HCT116 (cell line): Measurements from ENCODE around the gene LAMA1. TPM values are rescaled to one million over a fixed set of nuclear protein-coding genes. Genes with fewer than 3 reads are reported as not detected.

Source experiments
- ATAC-seq: fragments of 200-7000 bp; cut with Tn5 transposase; 2 replicates; pipeline ENCODE4 v1.9.1; 2020; ENCODE audit warnings: mild to moderate bottlenecking, moderate library complexity
- BruUV-seq: library from RNA; stranded (reverse); fragments of 400-500 nt; replicated peaks from 2 replicates; lab custom pipeline; 2021; lab: Mats Ljungman, UMichigan
- CTCF ChIA-PET: fragments of 300-600 bp; sonication (Branson Sonifier 250); formaldehyde crosslinking; loops from one replicate; lab custom pipeline; 2021; ENCODE audit warnings: antibody characterized with exemption; lab: Charles Lee
- POLR2A ChIA-PET: fragments of 300-600, 350-600 bp; sonication (Branson Sonifier 250); formaldehyde crosslinking; loops from one replicate; lab custom pipeline; 2021; ENCODE audit warnings: antibody characterized with exemption; lab: Charles Lee
- RAD21 ChIA-PET, 2 experiments: fragments of 300-600 bp; sonication (Branson Sonifier 250); formaldehyde crosslinking; loops; one replicate each; lab custom pipeline; 2023; ENCODE audit warnings: low total read pairs in 2 of 2; ENCODE audit not compliant: uncharacterized antibody in 2 of 2, unreplicated experiment in 2 of 2, low non-redundant PET in 1 of 2; lab: Charles Lee
- DNase-seq: peaks from one replicate; pipeline ENCODE4 v3.0.0-alpha.2; 2010; ENCODE audit warnings: low read depth, low spot score
- H2AFZ ChIP-seq: fragments of 200-600 bp; shearing (Covaris generic), sonication (generic); 2 replicates; pipeline ENCODE4 v1.6.1; 2017; ENCODE audit warnings: low read depth, mixed run types, mixed read lengths, antibody characterized with exemption, low read length; ENCODE audit not compliant: poor library complexity, severe bottlenecking
- H3K27ac ChIP-seq: 2 replicates; pipeline ENCODE4 v1.5.1; 2012; ENCODE audit warnings: low read depth, low read length
- H3K27me3 ChIP-seq: fragments of 200-600 bp; sonication (generic); 2 replicates; pipeline ENCODE4 v1.6.1; 2016; ENCODE audit warnings: mixed run types, low read length, mixed read lengths; ENCODE audit not compliant: insufficient read depth
- H3K36me3 ChIP-seq, 2 experiments: fragments of 200-500 bp in 1 of 2; fragments of 200-600 bp in 1 of 2; sonication (Bioruptor generic) in 1 of 2; sonication (generic) in 1 of 2; 2 replicates each; pipeline versions ENCODE4 v1.5.1 to v1.6.1; 2014 to 2016; ENCODE audit warnings: low read length in 2 of 2, inconsistent platforms in 1 of 2, mixed read lengths in 1 of 2, mixed run types in 1 of 2; ENCODE audit not compliant: insufficient read depth in 2 of 2, control insufficient read depth in 1 of 2
- H3K4me1 ChIP-seq, 2 experiments: fragments of 200-600 bp in 1 of 2; sonication (generic) in 1 of 2; 2 replicates each; pipeline versions ENCODE4 v1.5.1 to v1.6.1; 2012 to 2017; ENCODE audit warnings: low read length in 2 of 2, inconsistent platforms in 1 of 2, mild to moderate bottlenecking in 1 of 2, mixed read lengths in 1 of 2, mixed run types in 1 of 2, moderate library complexity in 1 of 2; ENCODE audit not compliant: insufficient read depth in 2 of 2, control insufficient read depth in 1 of 2
- H3K4me2 ChIP-seq: fragments of 200-600 bp; sonication (generic); 2 replicates; pipeline ENCODE4 v1.6.1; 2017; ENCODE audit warnings: mixed run types, low read length, mixed read lengths
- H3K4me3 ChIP-seq, 2 experiments: fragments of 200-600 bp in 1 of 2; sonication (generic) in 1 of 2; replicated peaks in 1 of 2; 2 replicates each; pipeline ENCODE4 v1.5.1; 2011 to 2016; ENCODE audit warnings: low read length in 2 of 2, control low read depth in 1 of 2, low read depth in 1 of 2, mild to moderate bottlenecking in 1 of 2, mixed read lengths in 1 of 2, mixed run types in 1 of 2
- H3K79me2 ChIP-seq: fragments of 200-600 bp; sonication (generic); 2 replicates; pipeline ENCODE4 v1.6.1; 2017; ENCODE audit warnings: mild to moderate bottlenecking, mixed run types, low read length, moderate library complexity, mixed read lengths; ENCODE audit not compliant: insufficient read depth
- H3K9ac ChIP-seq: fragments of 200-600 bp; sonication (generic); 2 replicates; pipeline ENCODE4 v1.6.1; 2016; ENCODE audit warnings: low read length, mixed read lengths
- H3K9me2 ChIP-seq: fragments of 200-600 bp; sonication (generic), shearing (Covaris generic); 2 replicates; pipeline ENCODE4 v1.6.1; 2017; ENCODE audit warnings: mixed run types, mild to moderate bottlenecking, moderate library complexity; ENCODE audit not compliant: insufficient read depth
- H3K9me3 ChIP-seq, 2 experiments: fragments of 200-500 bp in 1 of 2; fragments of 200-600 bp in 1 of 2; sonication (Bioruptor generic) in 1 of 2; sonication (generic) in 1 of 2; 2 replicates each; pipeline ENCODE4 v1.6.1; 2014 to 2017; ENCODE audit warnings: low read length in 2 of 2, mixed read lengths in 2 of 2, inconsistent platforms in 1 of 2, low read depth in 1 of 2, mild to moderate bottlenecking in 1 of 2, mixed run types in 1 of 2, moderate library complexity in 1 of 2; ENCODE audit not compliant: control insufficient read depth in 1 of 2, insufficient read depth in 1 of 2
- H4K20me1 ChIP-seq: fragments of 200-600 bp; sonication (generic), shearing (Covaris generic); 2 replicates; pipeline ENCODE4 v1.6.1; 2017; ENCODE audit warnings: mixed run types, mild to moderate bottlenecking, moderate library complexity; ENCODE audit not compliant: insufficient read depth
- CBX3 ChIP-seq: IDR thresholded peaks from 2 replicates; pipeline ENCODE4 v1.6.1; 2012; ENCODE audit warnings: low read depth
- EGR1 ChIP-seq: IDR thresholded peaks from 2 replicates; pipeline ENCODE4 v1.6.1; 2012; ENCODE audit warnings: low read depth
- ELF1 ChIP-seq: IDR thresholded peaks from 2 replicates; pipeline ENCODE4 v1.6.1; 2012; ENCODE audit warnings: low read depth, borderline replicate concordance
- POLR2A ChIP-seq: IDR thresholded peaks from 2 replicates; pipeline ENCODE4 v1.7.0; 2011; ENCODE audit warnings: borderline replicate concordance; ENCODE audit not compliant: insufficient read depth, insufficient read length; ENCODE audit errors: extremely low read depth
- REST ChIP-seq: IDR thresholded peaks from 2 replicates; pipeline ENCODE4 v1.6.1; 2012; ENCODE audit warnings: low read depth
- SRF ChIP-seq: IDR thresholded peaks from 2 replicates; pipeline ENCODE4 v1.6.1; 2012; ENCODE audit warnings: low read depth
- intact Hi-C: fragments of 100-400 bp; cut with micrococcal nuclease; formaldehyde crosslinking; loops from 2 replicates; pipeline ENCODE4 v1.10.0; 2022
- total RNA-seq: library from RNA; stranded (reverse); gene quantifications from one replicate; pipeline ENCODE4 v1.2.1, GENCODE V29; 2021; ENCODE audit not compliant: unreplicated experiment
- TF ChIP-seq, protein P1 (sequence below): IDR thresholded peaks from 2 replicates; pipeline ENCODE4 v1.6.1; 2011; ENCODE audit warnings: mild to moderate bottlenecking, low read length, moderate library complexity; ENCODE audit not compliant: insufficient replicate concordance; ENCODE audit errors: extremely low read depth

The LAMA1 gene
- total RNA-seq, 1 experiment from 2014 or later, result 0.05 TPM

DNA sequence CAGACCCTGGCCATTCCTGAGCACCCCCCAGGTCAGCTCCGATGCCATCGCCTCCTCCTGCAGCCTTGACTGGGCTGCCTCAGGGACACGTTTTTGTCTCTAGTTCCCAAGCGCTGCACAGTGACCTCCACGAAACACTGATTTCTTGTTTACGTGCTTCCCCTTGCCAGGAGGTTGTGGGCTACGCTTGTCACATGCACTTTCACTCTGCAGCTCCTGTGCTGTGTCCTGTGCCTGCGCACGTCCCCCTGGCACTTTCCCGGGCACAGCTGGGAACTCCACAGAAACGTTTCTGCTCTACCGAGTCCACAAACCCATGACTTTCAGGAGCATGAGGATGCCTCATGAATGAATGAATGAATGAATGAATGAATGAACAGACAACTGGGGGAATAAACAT, 160.6 kb downstream of the LAMA1 start:
- Histone ChIP-seq H3K36me3 (no peaks in the 10 kb centered on the region), H2AFZ (no peak overlapping the region), H3K27ac (no peak overlapping the region), H3K4me3 (no peak overlapping the region), H3K9ac (no peak overlapping the region), H3K79me2 (no peaks in the 10 kb centered on the region), H3K9me2 (no peaks in the 10 kb centered on the region), H3K4me2 (no peak overlapping the region), H3K27me3 (no peaks in the 10 kb centered on the region), H4K20me1 (no peaks in the 10 kb centered on the region), H3K4me1 (no peaks in the 10 kb centered on the region), H3K9me3 (peaks cover 0 to 23% of the 10 kb centered on the region in 2 experiments; a peak in 2 of 4 replicates)
- ChIA-PET RAD21 (no interaction called here), CTCF (no interaction called here), POLR2A (no interaction called here)
- TF ChIP-seq SRF, result no peak
- no peak for TF ChIP-seq POLR2A
- no peak for TF ChIP-seq REST
- TF ChIP-seq CBX3, result no peak
- TF ChIP-seq, protein P1, sequence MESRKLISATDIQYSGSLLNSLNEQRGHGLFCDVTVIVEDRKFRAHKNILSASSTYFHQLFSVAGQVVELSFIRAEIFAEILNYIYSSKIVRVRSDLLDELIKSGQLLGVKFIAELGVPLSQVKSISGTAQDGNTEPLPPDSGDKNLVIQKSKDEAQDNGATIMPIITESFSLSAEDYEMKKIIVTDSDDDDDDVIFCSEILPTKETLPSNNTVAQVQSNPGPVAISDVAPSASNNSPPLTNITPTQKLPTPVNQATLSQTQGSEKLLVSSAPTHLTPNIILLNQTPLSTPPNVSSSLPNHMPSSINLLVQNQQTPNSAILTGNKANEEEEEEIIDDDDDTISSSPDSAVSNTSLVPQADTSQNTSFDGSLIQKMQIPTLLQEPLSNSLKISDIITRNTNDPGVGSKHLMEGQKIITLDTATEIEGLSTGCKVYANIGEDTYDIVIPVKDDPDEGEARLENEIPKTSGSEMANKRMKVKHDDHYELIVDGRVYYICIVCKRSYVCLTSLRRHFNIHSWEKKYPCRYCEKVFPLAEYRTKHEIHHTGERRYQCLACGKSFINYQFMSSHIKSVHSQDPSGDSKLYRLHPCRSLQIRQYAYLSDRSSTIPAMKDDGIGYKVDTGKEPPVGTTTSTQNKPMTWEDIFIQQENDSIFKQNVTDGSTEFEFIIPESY, result no peak
- TF ChIP-seq ELF1, result no peak
- no peak for TF ChIP-seq EGR1
- no TSS peak for BruUV-seq
- no peak for ATAC-seq
- no peak for DNase-seq
- intact Hi-C loops, result no loop called here
